ENCODE results near the gene AGBL3. TPM values are rescaled to one million over a fixed set of nuclear protein-coding genes. Genes with fewer than 3 reads are reported as not detected.

The AGBL3 gene
- total RNA-seq, 1 donor from 2014 or later, result 4.9 TPM

GRCh38 chr7:135074096-135074495, 87.8 kb downstream of the AGBL3 start:
- Histone ChIP-seq H3K4me3 (no peak overlapping the region), H3K9me3 (no peaks in the 10 kb centered on the region), H3K36me3 (no peaks in the 10 kb centered on the region), H3K27ac (no peak overlapping the region), H3K27me3 (no peaks in the 10 kb centered on the region), H3K4me1 (no peaks in the 10 kb centered on the region)
- no peak for DNase-seq (ENCODE audit: extremely low spot score in 2 of 2)
- intact Hi-C loops (cut with DNase I), result no loop called here
- TF ChIP-seq POLR2AphosphoS5 (IDR thresholded peaks at IDR 0.05; ENCODE audit: insufficient read depth in 1 of 2, low read depth in 1 of 2) (no peak), CTCF (IDR thresholded peaks at IDR 0.05) (no peak), POLR2A (IDR thresholded peaks at IDR 0.05) (no peak)

- no peak for TF ChIP-seq POLR2A (IDR thresholded peaks at IDR 0.05)
- TF ChIP-seq CTCF (IDR thresholded peaks at IDR 0.05), result no peak
- TF ChIP-seq POLR2AphosphoS5 (IDR thresholded peaks at IDR 0.05; ENCODE audit: insufficient read depth in 1 of 2, low read depth in 1 of 2), result no peak
- no peak for DNase-seq (ENCODE audit: extremely low spot score in 2 of 2)
- no peaks in the 10 kb centered on the region for H3K36me3 ChIP-seq
- no peaks in the 10 kb centered on the region for H3K27me3 ChIP-seq
- H3K4me3 ChIP-seq, result no peak overlapping the region
- no peak overlapping the region for H3K27ac ChIP-seq
- H3K9me3 ChIP-seq, result no peaks in the 10 kb centered on the region
- no peaks in the 10 kb centered on the region for H3K4me1 ChIP-seq
- intact Hi-C loops (cut with DNase I), result no loop called here
Observed at GRCh38 chr7:135074531-135074930, 88.2 kb downstream of the AGBL3 start.

- H3K36me3 ChIP-seq, result no peaks in the 10 kb centered on the region
- H3K27ac ChIP-seq, result no peak overlapping the region
- H3K9me3 ChIP-seq, result no peaks in the 10 kb centered on the region
- no peaks in the 10 kb centered on the region for H3K4me1 ChIP-seq
- DNase-seq (ENCODE audit: extremely low spot score in 2 of 2), result no peak
- TF ChIP-seq CTCF (IDR thresholded peaks at IDR 0.05) (no peak), POLR2A (IDR thresholded peaks at IDR 0.05) (no peak), POLR2AphosphoS5 (IDR thresholded peaks at IDR 0.05; ENCODE audit: insufficient read depth in 1 of 2, low read depth in 1 of 2) (no peak)
- H3K4me3 ChIP-seq, result no peak overlapping the region
- intact Hi-C loops (cut with DNase I), result no loop called here
- H3K27me3 ChIP-seq, result no peaks in the 10 kb centered on the region
Observed at GRCh38 chr7:135075716-135076115, 89.4 kb downstream of the AGBL3 start.

GRCh38 chr7:135076882-135077281, 90.6 kb downstream of the AGBL3 start:
- TF ChIP-seq POLR2AphosphoS5 (IDR thresholded peaks at IDR 0.05; ENCODE audit: insufficient read depth in 1 of 2, low read depth in 1 of 2) (no peak), POLR2A (IDR thresholded peaks at IDR 0.05) (no peak), CTCF (IDR thresholded peaks at IDR 0.05) (no peak)
- no peak for DNase-seq (ENCODE audit: extremely low spot score in 2 of 2)
- no peak overlapping the region for H3K4me3 ChIP-seq
- H3K27me3 ChIP-seq, result no peaks in the 10 kb centered on the region
- intact Hi-C loops (cut with DNase I), result no loop called here
- H3K9me3 ChIP-seq, result no peaks in the 10 kb centered on the region
- no peaks in the 10 kb centered on the region for H3K36me3 ChIP-seq
- H3K27ac ChIP-seq, result no peak overlapping the region
- H3K4me1 ChIP-seq, result no peaks in the 10 kb centered on the region

GRCh38 chr7:135077642-135078041, 91.3 kb downstream of the AGBL3 start:
- no peaks in the 10 kb centered on the region for H3K4me1 ChIP-seq
- DNase-seq (ENCODE audit: extremely low spot score in 2 of 2), result no peak
- H3K36me3 ChIP-seq, result no peaks in the 10 kb centered on the region
- no peaks in the 10 kb centered on the region for H3K9me3 ChIP-seq
- no peaks in the 10 kb centered on the region for H3K27me3 ChIP-seq
- H3K4me3 ChIP-seq, result no peak overlapping the region
- intact Hi-C loops (cut with DNase I), result no loop called here
- no peak overlapping the region for H3K27ac ChIP-seq
- no peak for TF ChIP-seq POLR2A (IDR thresholded peaks at IDR 0.05)
- TF ChIP-seq CTCF (IDR thresholded peaks at IDR 0.05), result no peak
- no peak for TF ChIP-seq POLR2AphosphoS5 (IDR thresholded peaks at IDR 0.05; ENCODE audit: insufficient read depth in 1 of 2, low read depth in 1 of 2)
